OCI-LY3 (cell line): ENCODE results near the gene RASGRF2.

Source experiments
- EZH2phosphoT487 ChIP-seq: fragments of 200-600 bp; shearing (Covaris generic); IDR thresholded peaks from 2 replicates; pipeline ENCODE4 v1.6.1; 2018; ENCODE audit warnings: antibody characterized with exemption, mixed run types, low read depth
- TF ChIP-seq, protein P1 (sequence below): fragments of 200-600, 300-600 bp; sonication (generic); IDR thresholded peaks from 2 replicates; pipeline ENCODE4 v1.5.1; 2014; ENCODE audit warnings: antibody characterized with exemption, low read length, low read depth

GRCh38 chr5:81067406-81067805, 107.2 kb downstream of the RASGRF2 start:
- TF ChIP-seq, protein P1, sequence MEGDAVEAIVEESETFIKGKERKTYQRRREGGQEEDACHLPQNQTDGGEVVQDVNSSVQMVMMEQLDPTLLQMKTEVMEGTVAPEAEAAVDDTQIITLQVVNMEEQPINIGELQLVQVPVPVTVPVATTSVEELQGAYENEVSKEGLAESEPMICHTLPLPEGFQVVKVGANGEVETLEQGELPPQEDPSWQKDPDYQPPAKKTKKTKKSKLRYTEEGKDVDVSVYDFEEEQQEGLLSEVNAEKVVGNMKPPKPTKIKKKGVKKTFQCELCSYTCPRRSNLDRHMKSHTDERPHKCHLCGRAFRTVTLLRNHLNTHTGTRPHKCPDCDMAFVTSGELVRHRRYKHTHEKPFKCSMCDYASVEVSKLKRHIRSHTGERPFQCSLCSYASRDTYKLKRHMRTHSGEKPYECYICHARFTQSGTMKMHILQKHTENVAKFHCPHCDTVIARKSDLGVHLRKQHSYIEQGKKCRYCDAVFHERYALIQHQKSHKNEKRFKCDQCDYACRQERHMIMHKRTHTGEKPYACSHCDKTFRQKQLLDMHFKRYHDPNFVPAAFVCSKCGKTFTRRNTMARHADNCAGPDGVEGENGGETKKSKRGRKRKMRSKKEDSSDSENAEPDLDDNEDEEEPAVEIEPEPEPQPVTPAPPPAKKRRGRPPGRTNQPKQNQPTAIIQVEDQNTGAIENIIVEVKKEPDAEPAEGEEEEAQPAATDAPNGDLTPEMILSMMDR = no peak
- no peak for TF ChIP-seq EZH2phosphoT487
